Stomach (tissue), 9 donors: ENCODE results near the gene ACVR1C. TPM values are rescaled to one million over a fixed set of nuclear protein-coding genes. Genes with fewer than 3 reads are reported as not detected.

Experiments used
- DNase-seq, 2 donors: peaks; one replicate each; pipeline versions ENCODE4 v3.0.0 to v3.0.0-alpha.2; 2013 to 2019
- H3K27ac ChIP-seq, 5 donors: fragments of 200-600 bp in 4 of 5; sonication (generic) in 4 of 5; one replicate each; pipeline ENCODE4 v1.5.1; 2013 to 2019; ENCODE audit warnings: mild to moderate bottlenecking in 1 of 5, moderate library complexity in 1 of 5
- H3K27me3 ChIP-seq, 3 donors: fragments of 200-600 bp; sonication (generic); one replicate each; pipeline ENCODE4 v1.5.1; 2017 to 2019; ENCODE audit warnings: mixed run types in 1 of 3
- H3K36me3 ChIP-seq, 4 donors: fragments of 200-600 bp; sonication (generic); 1 replicate in 3 of 4; 2 replicates in 1 of 4; pipeline ENCODE4 v1.5.1; 2016 to 2019
- H3K4me1 ChIP-seq, 4 donors: fragments of 200-600 bp; sonication (generic); one replicate each; pipeline ENCODE4 v1.5.1; 2016 to 2019
- H3K4me3 ChIP-seq, 4 donors: fragments of 200-600 bp; sonication (generic) in 3 of 4; one replicate each; pipeline ENCODE4 v1.5.1; 2016 to 2019; ENCODE audit warnings: mild to moderate bottlenecking in 1 of 4
- H3K9me3 ChIP-seq, 4 donors: fragments of 200-600 bp; sonication (generic); one replicate each; pipeline ENCODE4 v1.5.1; 2016 to 2019
- CTCF ChIP-seq, 7 experiments: fragments of 450-650 bp in 4 of 7; fragments of 200-600 bp in 3 of 7; sonication (generic) in 3 of 7; IDR thresholded peaks; one replicate each; pipeline ENCODE4 v1.5.1; 2016 to 2019; ENCODE audit warnings: antibody characterized with exemption in 7 of 7, control low read depth in 2 of 7, mild to moderate bottlenecking in 1 of 7
- EP300 ChIP-seq: sonication (generic); formaldehyde crosslinking; IDR thresholded peaks from one replicate; pipeline ENCODE4 v1.6.1; 2017; ENCODE audit warnings: antibody characterized with exemption
- POLR2A ChIP-seq, 4 donors: fragments of 450-650 bp; IDR thresholded peaks; one replicate each; pipeline ENCODE4 v1.6.1; 2016; ENCODE audit warnings: antibody characterized with exemption in 4 of 4, control low read depth in 2 of 4, mild to moderate bottlenecking in 1 of 4, moderate library complexity in 1 of 4
- POLR2AphosphoS5 ChIP-seq, 3 donors: sonication (generic); formaldehyde crosslinking; IDR thresholded peaks; one replicate each; pipeline ENCODE4 v1.6.1; 2016; ENCODE audit warnings: antibody characterized with exemption in 3 of 3
- WGBS, 5 donors: extraction: QIAGEN DNeasy Blood & Tissue Kit in 3 of 5; methylation state at CpG; one replicate each; pipeline versions ENCODE4 v1.1.5 to v1.1.7; 2013 to 2018; 5-methylcytosine and 5-hydroxymethylcytosine counted together
- intact Hi-C: fragments of 100-400 bp; cut with DNase I; formaldehyde crosslinking; loops from one replicate; pipeline ENCODE4 v1.15.1; 2023; ENCODE audit warnings: low total_unique reads
- polyA plus RNA-seq, 3 donors: library from polyadenylated mRNA; stranded (reverse); fragments of 200-250 nt; gene quantifications; one replicate each; pipeline ENCODE4 v1.2.3, GENCODE V29; 2013
- total RNA-seq, 5 donors: library from RNA; depleted of rRNA; stranded (reverse); fragments of >200 nt; gene quantifications; one replicate each; pipeline versions ENCODE4 v1.1.0 to v1.2.3, GENCODE V29; 2014 to 2016
- donor health status: healthy with polysubstance abuse.
- donor health status: Bipolar disorder and iron deficiency.
- donor health status: healthy.

The ACVR1C gene
- total and polyA plus RNA-seq, 8 donors, result under 0.01 to 8.4 (median 0.61) TPM; not detected in 1

- Histone ChIP-seq H3K4me1 (no peaks in the 10 kb centered on the region), H3K27me3 (no peaks in the 10 kb centered on the region), H3K36me3 (no peaks in the 10 kb centered on the region), H3K9me3 (no peaks in the 10 kb centered on the region), H3K4me3 (no peak overlapping the region), H3K27ac (no peak overlapping the region)
- 88 to 97% (median 94%) methylated on average over 1 of the region's 1 CpG for WGBS, 5 donors
- DNase-seq, result no peak
- TF ChIP-seq CTCF (IDR thresholded peaks at IDR 0.05), result no peak
- TF ChIP-seq EP300, result no peak
- no peak for TF ChIP-seq POLR2A (IDR thresholded peaks at IDR 0.05)
- TF ChIP-seq POLR2AphosphoS5 (IDR thresholded peaks at IDR 0.05), result no peak
- intact Hi-C loops, result no loop called here
Observed at GRCh38 chr2:157538064-157538463, 90.6 kb downstream of the ACVR1C start.

- no peaks in the 10 kb centered on the region for H3K36me3 ChIP-seq
- no peaks in the 10 kb centered on the region for H3K4me1 ChIP-seq
- TF ChIP-seq POLR2A (IDR thresholded peaks at IDR 0.05), result no peak
- no peak for TF ChIP-seq POLR2AphosphoS5 (IDR thresholded peaks at IDR 0.05)
- TF ChIP-seq EP300, result no peak
- no peak for TF ChIP-seq CTCF (IDR thresholded peaks at IDR 0.05)
- H3K4me3 ChIP-seq, result no peak overlapping the region
- no peak overlapping the region for H3K27ac ChIP-seq
- no peaks in the 10 kb centered on the region for H3K27me3 ChIP-seq
- intact Hi-C loops, result no loop called here
- no peaks in the 10 kb centered on the region for H3K9me3 ChIP-seq
- no peak for DNase-seq
- WGBS, 5 donors, result 86 to 94% (median 88%) methylated on average over 1 of the region's 1 CpG
Observed at GRCh38 chr2:157536815-157537214, 91.8 kb downstream of the ACVR1C start.

- Histone ChIP-seq H3K27me3 (no peaks in the 10 kb centered on the region), H3K4me3 (no peak overlapping the region), H3K27ac (no peak overlapping the region), H3K9me3 (no peaks in the 10 kb centered on the region), H3K36me3 (no peaks in the 10 kb centered on the region), H3K4me1 (no peaks in the 10 kb centered on the region)
- 91 to 96% (median 95%) methylated on average over 4 of the region's 4 CpGs for WGBS, 5 donors
- no peak for TF ChIP-seq POLR2A (IDR thresholded peaks at IDR 0.05)
- TF ChIP-seq CTCF (IDR thresholded peaks at IDR 0.05), result no peak
- no peak for TF ChIP-seq POLR2AphosphoS5 (IDR thresholded peaks at IDR 0.05)
- TF ChIP-seq EP300, result no peak
- no peak for DNase-seq
- intact Hi-C loops, result no loop called here
Observed at GRCh38 chr2:157528963-157529751, 99.5 kb downstream of the ACVR1C start.

GRCh38 chr2:157526070-157526469 lies 102.6 kb downstream of the ACVR1C start:
- Histone ChIP-seq H3K27ac (no peak overlapping the region), H3K4me3 (no peak overlapping the region), H3K9me3 (no peaks in the 10 kb centered on the region), H3K4me1 (no peaks in the 10 kb centered on the region), H3K36me3 (no peaks in the 10 kb centered on the region), H3K27me3 (no peaks in the 10 kb centered on the region)
- WGBS, 5 donors, result 85 to 95% (median 93%) methylated on average over 2 of the region's 2 CpGs
- intact Hi-C loops, result no loop called here
- TF ChIP-seq POLR2A (IDR thresholded peaks at IDR 0.05) (no peak), EP300 (no peak), CTCF (IDR thresholded peaks at IDR 0.05) (no peak), POLR2AphosphoS5 (IDR thresholded peaks at IDR 0.05) (no peak)
- DNase-seq, result no peak
